GM18517 (cell line): ENCODE results near the gene DTX3.
"Not testable (repeated sequence)": the region's sequence is repeated elsewhere in the genome, so short reads cannot be mapped to it uniquely, and the experiment has no call there.

ENCODE experiments used
- ATAC-seq: cut with Tn5 transposase; IDR thresholded peaks from one replicate; pipeline ENCODE4 v1.9.1; 2021; ENCODE audit warnings: mild to moderate bottlenecking, moderate library complexity; ENCODE audit not compliant: unreplicated experiment

DTX3 gene, protein sequence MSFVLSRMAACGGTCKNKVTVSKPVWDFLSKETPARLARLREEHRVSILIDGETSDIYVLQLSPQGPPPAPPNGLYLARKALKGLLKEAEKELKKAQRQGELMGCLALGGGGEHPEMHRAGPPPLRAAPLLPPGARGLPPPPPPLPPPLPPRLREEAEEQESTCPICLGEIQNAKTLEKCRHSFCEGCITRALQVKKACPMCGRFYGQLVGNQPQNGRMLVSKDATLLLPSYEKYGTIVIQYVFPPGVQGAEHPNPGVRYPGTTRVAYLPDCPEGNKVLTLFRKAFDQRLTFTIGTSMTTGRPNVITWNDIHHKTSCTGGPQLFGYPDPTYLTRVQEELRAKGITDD

DNA sequence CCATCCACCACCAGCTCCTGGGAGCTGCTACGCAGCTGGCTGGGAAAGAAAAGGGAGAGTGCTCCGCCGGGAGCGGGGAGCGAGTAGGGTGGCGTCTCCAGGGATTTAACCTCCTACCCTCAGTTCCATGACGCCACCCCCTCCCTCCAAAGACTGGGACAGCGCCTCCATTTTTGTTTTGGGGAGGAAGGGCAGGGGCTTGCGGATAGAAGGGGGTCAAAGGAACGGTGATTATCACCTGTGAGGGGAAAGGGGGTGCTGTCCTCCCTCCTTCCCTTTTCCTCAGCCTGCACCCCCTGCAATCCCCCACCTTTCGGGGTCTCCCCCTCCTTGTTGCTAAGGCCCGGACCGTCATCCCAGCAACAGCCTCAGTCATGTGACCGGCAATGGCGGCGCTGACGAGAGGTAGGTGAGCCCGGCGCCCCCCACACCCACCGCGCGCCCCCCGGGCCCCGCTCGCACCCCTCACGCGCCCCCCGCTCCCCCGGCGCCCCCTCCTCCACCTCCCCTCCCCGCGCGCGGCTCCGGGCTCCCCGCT lies at the start of gene DTX3:
Gene DTX3 (plus strand): TSS at position 371 of the 538 bp plus-strand sequence. CDS start 1,694 bp downstream, outside the sequence.
- ATAC-seq: no peak

DNA sequence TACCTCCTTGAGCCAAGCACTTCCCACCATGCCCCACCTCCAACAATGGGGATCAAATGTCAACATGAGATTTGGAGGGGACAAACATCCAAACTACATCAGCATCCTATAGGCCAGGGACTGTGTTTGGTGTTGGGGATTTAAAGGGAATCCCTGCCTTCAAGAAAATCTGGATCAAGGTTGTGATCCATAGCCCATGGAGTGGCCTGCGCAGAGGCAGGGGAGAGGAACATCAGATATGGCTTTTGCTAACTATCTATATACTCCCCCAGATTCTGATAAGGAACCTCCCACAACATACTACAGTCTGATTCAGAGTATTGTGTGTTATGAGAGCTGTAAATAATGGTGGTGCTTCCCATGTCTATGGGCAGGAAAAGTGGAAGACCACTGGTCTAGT lies 49.7 kb upstream of the DTX3 start:
- no peak for ATAC-seq

DNA sequence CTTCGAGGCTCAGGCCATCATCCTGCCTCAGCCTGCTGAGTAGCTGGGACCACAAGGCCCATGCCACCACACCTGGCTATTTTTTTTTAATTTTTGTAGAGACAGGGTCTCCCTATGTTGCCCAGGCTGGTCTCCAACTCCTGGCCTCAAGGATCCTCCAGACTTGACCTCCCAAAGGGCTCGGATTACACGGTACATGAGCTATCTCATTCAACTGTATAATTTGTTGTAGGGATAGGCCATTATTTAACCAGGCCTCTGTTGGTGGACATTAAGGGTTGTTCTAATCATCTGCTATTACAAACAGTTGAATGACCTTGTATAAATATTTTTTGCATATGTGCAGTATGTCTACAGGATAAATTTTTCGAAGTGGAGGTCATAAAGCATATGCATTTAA lies 45.8 kb upstream of the DTX3 start:
- ATAC-seq: no peak

DNA sequence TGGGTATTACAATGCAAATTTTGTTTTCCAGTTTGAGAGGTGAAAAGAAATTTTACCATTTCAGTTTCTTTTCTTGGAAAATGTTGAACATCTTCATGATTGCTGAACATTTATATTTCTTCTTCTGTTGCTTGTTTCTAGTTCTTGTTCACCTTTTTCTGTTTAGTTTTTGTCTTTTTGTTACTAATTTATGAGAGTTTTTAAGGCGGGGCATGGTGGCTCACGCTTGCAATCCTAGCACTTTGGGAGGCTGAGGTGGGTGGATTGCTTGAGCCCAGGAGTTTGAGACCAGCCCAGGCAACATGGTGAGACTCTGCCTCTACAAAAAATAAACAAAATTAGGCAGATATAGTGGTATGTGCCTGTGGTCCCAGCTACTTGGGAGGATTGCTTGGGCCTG lies 44.1 kb upstream of the DTX3 start:
- no peak for ATAC-seq

DNA sequence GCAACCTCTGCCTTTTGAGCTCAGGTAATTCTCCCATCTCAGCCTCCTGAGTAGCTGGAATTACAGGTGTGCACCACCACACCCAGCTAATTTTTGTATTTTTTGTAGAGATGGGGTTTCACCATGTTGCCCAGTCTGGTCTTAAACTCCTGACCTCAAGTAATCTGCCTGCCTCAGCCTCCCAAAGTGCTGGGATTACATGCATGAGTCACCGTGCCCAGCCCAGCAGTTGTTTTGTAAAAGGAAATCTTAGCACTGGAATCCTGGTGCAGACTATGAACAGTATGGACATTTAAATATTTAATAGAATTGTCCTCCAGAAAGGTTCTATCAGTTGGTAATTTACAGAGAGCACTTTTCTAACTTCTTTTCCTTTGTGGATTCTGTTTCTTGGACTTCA lies 43.5 kb upstream of the DTX3 start:
- not testable (repeated sequence) for ATAC-seq

DNA sequence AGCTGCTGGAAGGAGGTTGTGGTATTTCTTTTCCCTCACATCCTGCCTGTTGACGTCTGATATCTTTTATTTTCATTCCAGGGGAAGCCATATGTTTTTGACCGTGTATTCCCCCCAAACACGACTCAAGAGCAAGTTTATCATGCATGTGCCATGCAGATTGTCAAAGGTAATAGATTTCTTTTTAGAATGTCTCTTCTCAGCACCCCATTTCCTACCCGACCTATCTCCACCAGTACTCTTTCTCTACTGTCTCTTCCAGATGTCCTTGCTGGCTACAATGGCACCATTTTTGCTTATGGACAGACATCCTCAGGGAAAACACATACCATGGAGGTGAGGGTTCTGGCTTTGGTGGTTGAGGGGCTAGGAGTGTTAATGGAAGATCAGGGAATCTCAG lies 41.3 kb upstream of the DTX3 start:
- no peak for ATAC-seq

DNA sequence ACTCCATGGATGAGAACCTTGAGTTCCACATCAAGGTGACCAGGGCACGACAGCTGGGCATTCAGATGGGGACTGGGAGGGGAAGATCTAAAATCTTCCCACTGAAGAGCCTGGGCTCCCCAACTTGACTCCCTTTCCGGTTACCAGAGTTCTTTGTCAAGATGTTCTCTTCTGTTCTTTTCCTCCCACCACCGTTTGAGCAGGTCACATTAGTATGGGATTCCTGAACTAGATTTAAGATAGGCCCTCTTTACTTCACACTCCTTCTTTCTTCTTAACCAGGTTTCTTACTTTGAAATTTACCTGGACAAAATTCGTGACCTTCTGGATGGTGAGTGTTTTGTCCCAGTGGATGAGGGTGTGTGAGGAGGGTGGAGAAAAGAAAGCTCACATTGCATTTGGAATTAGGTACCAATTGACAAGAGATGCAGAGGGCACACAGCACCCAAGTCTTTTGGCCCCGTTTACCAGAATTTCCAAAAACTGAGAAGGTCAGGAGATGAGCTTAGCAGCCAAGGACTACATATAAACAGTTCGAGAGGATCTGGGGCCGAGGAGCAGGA lies 40.4 kb upstream of the DTX3 start:
- no peak for ATAC-seq

DNA sequence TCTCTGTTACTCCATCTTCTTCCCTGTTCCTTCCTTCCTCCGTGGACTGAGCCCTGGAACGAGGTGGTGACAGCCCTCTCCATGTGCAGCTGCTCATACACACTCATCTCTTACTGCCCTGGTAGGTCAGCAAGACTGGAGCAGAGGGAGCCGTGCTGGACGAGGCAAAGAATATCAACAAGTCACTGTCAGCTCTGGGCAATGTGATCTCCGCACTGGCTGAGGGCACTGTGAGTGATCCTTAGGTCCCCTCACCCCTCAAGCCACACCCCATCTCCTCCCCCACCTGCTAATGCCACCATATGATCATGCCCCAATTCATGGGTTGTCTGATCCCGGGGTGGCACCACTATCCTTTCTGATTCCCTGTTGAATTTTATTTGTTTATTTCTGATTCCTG lies 35.8 kb upstream of the DTX3 start:
- no peak for ATAC-seq

DNA sequence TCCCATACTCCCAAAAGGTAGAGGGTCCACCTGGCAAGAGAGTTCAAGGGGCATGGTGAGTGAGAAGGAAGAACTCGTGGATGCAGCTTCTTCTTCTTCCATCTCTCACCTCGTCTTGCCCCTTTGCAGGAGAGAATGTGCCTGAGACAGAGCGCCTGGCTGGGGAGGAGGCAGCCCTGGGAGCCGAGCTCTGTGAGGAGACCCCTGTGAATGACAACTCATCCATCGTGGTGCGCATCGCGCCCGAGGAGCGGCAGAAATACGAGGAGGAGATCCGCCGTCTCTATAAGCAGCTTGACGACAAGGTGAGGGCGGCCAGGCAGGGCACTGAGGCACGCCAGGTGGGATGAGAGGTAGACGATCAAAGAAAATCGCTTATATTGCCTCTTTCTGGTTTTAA lies 34.8 kb upstream of the DTX3 start:
- no peak for ATAC-seq

DNA sequence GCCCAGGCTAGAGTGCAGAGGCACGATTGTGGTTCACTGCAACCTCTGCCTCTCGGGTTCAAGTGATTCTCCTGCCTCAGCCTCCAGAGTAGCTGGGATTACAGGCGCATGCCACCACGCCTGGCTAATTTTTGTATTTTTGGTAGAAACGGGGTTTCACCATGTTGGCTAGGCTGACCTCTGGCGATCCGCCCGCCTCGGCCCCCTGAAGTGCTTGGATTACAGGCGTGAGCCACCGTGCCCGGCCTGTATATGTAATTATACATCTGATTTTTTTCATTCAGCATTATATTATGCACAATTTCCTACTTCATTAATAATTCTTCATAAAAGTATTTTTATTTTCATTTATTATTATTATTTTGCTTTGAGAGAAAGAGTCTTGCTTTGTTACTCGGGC lies 34.2 kb upstream of the DTX3 start:
- not testable (repeated sequence) for ATAC-seq

DNA sequence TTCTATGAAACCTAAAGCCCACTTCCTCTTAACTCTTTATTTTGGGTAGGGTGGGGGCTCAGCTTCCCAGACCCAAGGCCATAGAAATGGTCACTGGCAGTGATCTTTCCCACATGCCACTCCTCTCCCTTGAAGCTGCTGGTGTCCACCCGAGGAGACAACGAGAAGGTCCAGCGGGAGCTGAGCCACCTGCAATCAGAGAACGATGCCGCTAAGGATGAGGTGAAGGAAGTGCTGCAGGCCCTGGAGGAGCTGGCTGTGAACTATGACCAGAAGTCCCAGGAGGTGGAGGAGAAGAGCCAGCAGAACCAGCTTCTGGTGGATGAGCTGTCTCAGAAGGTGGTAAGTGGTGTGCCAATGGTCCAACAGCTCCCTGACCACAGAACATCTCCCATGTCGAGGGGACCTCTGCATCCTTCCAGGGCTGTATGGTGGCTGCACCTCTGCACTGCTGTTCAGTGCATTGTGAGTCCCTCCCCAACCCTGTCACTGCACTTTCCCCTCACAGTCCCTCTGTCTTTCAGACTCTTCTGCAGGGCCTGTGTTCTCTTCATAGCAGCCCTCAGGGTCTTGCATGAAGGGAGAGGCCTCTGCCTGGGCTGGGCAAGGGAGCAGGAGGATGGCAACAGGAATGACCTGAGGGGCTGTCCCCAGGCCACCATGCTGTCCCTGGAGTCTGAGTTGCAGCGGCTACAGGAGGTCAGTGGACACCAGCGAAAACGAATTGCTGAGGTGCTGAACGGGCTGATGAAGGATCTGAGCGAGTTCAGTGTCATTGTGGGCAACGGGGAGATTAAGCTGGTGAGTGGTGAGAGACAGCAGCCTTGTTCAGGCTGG lies 32.5 kb upstream of the DTX3 start:
- ATAC-seq: no peak

DNA sequence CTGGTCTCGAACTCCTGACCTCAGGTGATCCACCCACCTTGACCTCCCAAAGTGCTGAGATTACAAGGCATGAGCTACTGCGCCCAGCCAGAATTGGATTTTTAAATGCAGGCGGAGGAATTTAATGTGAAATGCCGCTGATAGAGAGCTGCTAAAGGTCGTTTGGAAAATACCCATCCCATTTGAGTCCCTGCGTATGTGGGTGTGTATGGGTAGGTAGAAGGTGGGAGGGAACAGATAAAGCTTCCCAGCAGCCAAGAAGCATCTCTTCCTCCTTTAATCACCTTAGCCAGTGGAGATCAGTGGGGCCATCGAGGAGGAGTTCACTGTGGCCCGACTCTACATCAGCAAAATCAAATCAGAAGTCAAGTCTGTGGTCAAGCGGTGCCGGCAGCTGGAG lies 29.8 kb upstream of the DTX3 start:
- ATAC-seq: no peak

DNA sequence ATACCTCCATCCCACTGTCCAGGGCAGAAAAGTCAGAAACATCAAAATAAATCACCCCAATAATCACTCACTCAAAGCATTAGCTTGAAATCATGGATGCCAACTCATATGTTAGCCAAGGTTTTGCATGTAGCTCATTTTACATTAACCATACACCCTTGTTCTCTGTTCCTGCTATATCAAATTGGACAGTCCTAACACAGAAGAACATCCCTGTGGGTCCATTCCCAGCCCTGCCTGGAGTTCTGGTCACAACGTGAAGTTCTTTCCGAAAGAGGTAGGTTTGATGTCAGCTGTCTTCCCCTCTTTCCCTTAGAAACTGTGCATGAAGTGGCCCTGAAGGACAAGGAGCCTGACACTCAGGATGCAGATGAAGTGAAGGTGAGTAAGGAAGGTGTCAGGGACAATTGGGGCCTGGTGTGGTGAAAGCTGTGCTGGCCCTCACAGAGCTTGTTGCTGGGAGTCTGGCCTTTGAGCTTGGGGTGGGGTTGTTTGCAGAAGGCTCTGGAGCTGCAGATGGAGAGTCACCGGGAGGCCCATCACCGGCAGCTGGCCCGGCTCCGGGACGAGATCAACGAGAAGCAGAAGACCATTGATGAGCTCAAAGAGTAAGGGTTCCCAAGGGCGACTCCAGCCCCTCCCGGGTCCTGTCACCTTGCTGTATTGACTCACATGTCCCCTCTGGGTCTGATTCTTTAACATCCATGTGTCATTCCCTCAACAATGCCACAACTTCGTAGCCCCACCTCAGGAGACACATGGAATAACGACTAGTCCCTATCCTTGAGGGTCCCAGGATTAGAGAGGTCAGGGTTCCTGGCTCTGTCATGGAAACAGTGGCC lies 28.6 kb upstream of the DTX3 start:
- ATAC-seq: no peak

DNA sequence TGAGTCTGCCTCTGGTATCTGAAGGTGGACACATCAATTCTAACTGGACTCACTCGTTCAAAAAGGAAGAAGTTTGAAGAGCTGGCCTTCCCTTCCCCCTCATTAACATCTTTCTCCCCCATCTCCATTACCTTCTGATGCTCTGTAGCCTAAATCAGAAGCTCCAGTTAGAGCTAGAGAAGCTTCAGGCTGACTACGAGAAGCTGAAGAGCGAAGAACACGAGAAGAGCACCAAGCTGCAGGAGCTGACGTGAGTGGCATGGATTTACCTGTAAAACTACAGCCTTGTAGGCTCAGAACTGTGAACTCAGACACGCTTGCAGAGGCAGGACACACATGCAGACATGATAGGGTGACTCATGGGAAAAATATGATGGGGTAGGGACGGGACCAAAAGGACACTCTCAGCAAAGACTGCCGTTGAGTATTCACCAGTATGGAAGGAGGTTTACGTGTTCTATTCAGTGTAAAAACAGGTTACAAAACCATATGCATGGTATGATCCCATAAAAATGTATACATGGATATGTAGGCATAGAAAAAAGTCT lies 27.9 kb upstream of the DTX3 start:
- no peak for ATAC-seq

DNA sequence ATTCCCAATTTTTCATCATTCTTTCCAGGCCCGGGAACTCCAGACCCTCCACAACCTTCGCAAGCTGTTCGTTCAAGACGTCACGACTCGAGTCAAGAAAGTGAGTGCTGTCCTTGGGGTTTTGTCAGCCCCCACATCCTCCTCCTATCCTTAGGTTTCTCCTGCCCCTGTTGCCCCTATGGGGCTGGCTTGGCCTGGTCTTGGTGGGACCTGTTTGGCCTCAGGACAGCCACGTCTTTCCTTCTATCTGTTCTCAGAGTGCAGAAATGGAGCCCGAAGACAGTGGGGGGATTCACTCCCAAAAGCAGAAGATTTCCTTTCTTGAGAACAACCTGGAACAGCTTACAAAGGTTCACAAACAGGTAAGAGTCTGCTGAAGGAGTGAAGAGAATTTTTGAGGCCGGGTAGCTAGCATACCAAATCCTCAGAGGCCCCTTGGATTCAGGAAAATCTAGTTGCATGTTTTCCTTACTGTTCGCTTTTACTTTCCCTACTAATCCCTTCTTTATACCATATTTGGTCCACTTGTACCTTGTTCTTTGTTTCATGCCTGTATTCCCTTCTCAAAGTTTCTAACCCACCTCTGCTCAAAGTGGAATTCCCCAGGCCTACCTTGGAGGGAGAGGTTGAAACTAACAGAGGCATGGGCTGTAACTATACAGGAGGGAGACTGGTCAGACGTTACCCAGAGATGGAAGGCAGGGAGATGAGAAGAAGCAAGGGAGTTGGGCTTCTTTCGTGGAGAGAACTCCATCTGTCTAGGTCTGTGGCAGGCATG lies 26.5 kb upstream of the DTX3 start:
- no peak for ATAC-seq

DNA sequence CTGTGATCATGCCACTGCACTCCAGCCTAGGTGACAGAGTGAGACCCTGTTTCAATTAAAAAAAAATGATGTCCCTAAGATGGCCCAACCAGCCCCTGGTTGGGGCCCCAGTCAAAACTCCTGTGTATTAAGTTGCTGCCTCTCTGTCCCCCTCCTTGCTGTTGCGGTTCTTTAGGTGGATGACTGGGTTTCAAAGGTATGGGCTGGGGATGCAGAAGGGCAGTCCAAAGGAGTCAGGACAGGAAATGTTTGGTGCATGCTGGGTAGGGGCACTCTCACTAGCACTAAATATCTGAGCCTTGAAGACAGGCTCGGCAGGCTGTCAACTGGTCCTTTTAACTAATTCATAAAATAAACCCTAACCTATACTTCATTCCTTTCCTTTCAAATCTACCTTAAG lies 25.6 kb upstream of the DTX3 start:
- no peak for ATAC-seq

DNA sequence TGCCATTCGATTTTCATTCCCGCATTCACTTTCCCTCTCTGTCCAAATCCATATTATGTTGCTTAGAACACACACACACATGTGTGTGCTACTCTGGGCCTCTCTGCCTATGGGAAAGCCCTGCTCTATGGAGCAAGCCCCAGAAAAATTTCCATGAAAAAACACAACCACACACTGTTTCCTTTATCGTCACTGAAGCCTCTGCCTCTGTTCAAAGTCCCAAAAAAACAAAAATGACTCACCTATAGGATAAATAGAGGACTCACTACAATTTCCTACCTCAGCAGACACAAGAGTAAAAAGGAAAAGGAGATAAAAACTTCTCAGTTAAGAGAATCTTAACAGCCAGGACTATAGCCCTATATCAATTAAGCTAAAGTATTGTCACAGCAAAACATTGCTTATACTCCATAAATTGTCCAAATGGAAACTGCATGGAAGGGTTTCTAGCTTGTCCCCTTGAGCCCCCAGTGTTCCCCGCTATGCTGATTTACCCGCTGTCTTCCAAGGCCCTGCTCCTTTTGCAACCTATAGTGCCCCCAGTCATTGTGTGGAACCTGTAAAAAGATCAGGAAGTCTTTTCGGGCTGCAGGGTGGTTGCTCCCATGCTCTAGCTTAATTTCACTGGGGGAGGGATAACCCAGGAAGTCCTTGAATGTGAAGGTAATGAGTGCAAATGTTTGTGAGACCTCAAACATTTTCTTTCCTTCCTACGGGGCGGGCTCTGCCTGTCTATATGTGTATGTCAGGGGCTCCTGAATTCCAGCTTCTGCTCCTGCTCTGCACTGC lies 24.8 kb upstream of the DTX3 start:
- no peak for ATAC-seq

DNA sequence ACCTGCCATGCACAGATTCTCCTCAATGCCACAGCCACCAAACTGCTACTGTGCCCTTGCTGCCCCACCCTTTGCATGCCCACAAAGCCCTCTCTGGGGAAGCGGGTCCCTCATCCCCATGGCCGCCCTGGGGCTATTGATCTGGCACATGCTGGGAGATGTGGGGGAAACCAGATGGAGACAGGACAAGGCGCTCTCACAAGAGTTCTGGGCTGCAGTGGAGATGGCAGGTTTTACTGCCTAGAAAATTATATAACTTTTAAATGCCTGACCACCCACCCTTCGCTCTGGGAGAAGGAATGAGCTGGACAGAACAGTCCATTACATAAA lies 24.2 kb upstream of the DTX3 start:
- no peak for ATAC-seq

DNA sequence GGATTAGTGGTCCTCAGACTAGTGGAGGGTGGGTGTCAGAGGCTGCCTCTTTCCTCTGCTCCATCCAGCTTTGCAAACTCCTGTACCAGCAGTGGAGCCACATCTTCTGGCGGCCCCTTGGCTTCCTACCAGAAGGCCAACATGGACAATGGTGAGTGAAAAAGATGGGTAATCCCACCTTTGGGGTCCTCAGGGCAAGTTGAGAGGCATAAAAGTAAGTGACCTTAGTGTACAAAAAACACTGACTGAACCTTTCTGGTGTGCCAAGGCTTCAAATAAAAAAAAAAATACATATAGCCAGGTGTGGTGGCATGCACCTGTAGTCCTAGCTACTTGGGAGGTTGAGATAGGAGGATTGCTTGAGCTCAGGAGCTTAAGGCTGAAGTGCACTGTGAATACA lies 22.8 kb upstream of the DTX3 start:
- no peak for ATAC-seq
